ENCODE results near the gene GCK. TPM values are rescaled to one million over a fixed set of nuclear protein-coding genes. Genes with fewer than 3 reads are reported as not detected.

GCK gene
- total RNA-seq, 4 donors from 2014 or later, result 0.25 to 1.2 TPM; not detected in 2

GRCh38 chr7:44140341-44140740 lies 48.9 kb downstream of the GCK start:
- no peak overlapping the region for H3K4me3 ChIP-seq (ENCODE audit: low read depth, poor library complexity, severe bottlenecking)
- intact Hi-C loops (cut with DNase I; ENCODE audit: low total_unique reads), result no loop called here
- TF ChIP-seq POLR2A (IDR thresholded peaks at IDR 0.05) (no peak), CTCF (IDR thresholded peaks at IDR 0.05) (no peak)
- DNase-seq (ENCODE audit: low spot score in 2 of 2), result no peak
- 84 to 87% methylated on average over 10 of the region's 10 CpGs for WGBS, 2 donors

- TF ChIP-seq CTCF (IDR thresholded peaks at IDR 0.05), result no peak
- no peak for TF ChIP-seq POLR2A (IDR thresholded peaks at IDR 0.05)
- WGBS, 2 donors, result 89 to 94% methylated on average over 14 of the region's 14 CpGs
- no peak overlapping the region for H3K4me3 ChIP-seq (ENCODE audit: low read depth, poor library complexity, severe bottlenecking)
- intact Hi-C loops (cut with DNase I; ENCODE audit: low total_unique reads), result no loop called here
- no peak for DNase-seq (ENCODE audit: low spot score in 2 of 2)
These were observed 49.8 kb downstream of the GCK start for GRCh38 chr7:44139311-44140010.

GRCh38 chr7:44138698-44139097 lies 50.5 kb downstream of the GCK start:
- intact Hi-C loops (cut with DNase I; ENCODE audit: low total_unique reads), result no loop called here
- no peak for DNase-seq (ENCODE audit: low spot score in 2 of 2)
- no peak for TF ChIP-seq POLR2A (IDR thresholded peaks at IDR 0.05)
- no peak for TF ChIP-seq CTCF (IDR thresholded peaks at IDR 0.05)
- 75 to 80% methylated on average over 8 of the region's 8 CpGs for WGBS, 2 donors
- H3K4me3 ChIP-seq (ENCODE audit: low read depth, poor library complexity, severe bottlenecking), result no peak overlapping the region

GRCh38 chr7:44136731-44137130 lies 52.5 kb downstream of the GCK start:
- no peak for DNase-seq (ENCODE audit: low spot score in 2 of 2)
- TF ChIP-seq CTCF (IDR thresholded peaks at IDR 0.05), result no peak
- TF ChIP-seq POLR2A (IDR thresholded peaks at IDR 0.05), result no peak
- no peak overlapping the region for H3K4me3 ChIP-seq (ENCODE audit: low read depth, poor library complexity, severe bottlenecking)
- 77 to 83% methylated on average over 5 of the region's 5 CpGs for WGBS, 2 donors
- intact Hi-C loops (cut with DNase I; ENCODE audit: low total_unique reads), result no loop called here

- intact Hi-C loops (cut with DNase I; ENCODE audit: low total_unique reads), result no loop called here
- TF ChIP-seq CTCF (IDR thresholded peaks at IDR 0.05) (no peak), POLR2A (IDR thresholded peaks at IDR 0.05) (no peak)
- DNase-seq (ENCODE audit: low spot score in 2 of 2), result no peak
- WGBS, 2 donors, result 79 to 91% methylated on average over 4 of the region's 4 CpGs
- H3K4me3 ChIP-seq (ENCODE audit: low read depth, poor library complexity, severe bottlenecking), result no peak overlapping the region
These were observed 54.2 kb downstream of the GCK start for GRCh38 chr7:44134943-44135628.
